RWPE2 (cell line): Measurements from ENCODE around the gene C1orf50.
A peak's percentile ranks its signal among the peaks of the same experiment; 100 is the strongest.
"Not testable (repeated sequence)": the region's sequence is repeated elsewhere in the genome, so short reads cannot be mapped to it uniquely, and the experiment has no call there.

Experiments used
- ATAC-seq: fragments of 200-7000 bp; cut with Tn5 transposase; 3 replicates; pipeline ENCODE4 v1.9.1; 2021; ENCODE audit warnings: low read depth
- DNase-seq: peaks from one replicate; pipeline ENCODE4 v3.0.0-alpha.2; 2020; ENCODE audit warnings: low spot score
- H3K27ac ChIP-seq: fragments of 450-650 bp; 2 replicates; pipeline ENCODE4 v1.5.1; 2017; ENCODE audit warnings: mild to moderate bottlenecking; ENCODE audit not compliant: poor library complexity, severe bottlenecking
- H3K27me3 ChIP-seq: fragments of 250-450 bp; sonication (Bioruptor Pico); 2 replicates; pipeline ENCODE4 v1.5.1; 2021; ENCODE audit warnings: mild to moderate bottlenecking, moderate library complexity; ENCODE audit not compliant: insufficient read depth, poor library complexity, severe bottlenecking
- H3K36me3 ChIP-seq: fragments of 250-450 bp; sonication (Bioruptor Pico); 2 replicates; pipeline ENCODE4 v1.5.1; 2020; ENCODE audit warnings: low read depth, mild to moderate bottlenecking, moderate library complexity
- H3K4me1 ChIP-seq: fragments of 250-450 bp; sonication (Bioruptor Pico); 2 replicates; pipeline ENCODE4 v1.5.1; 2021; ENCODE audit warnings: mild to moderate bottlenecking, moderate library complexity; ENCODE audit not compliant: insufficient read depth, poor library complexity, severe bottlenecking
- H3K4me3 ChIP-seq: fragments of 250-450 bp; sonication (Bioruptor Pico); 2 replicates; pipeline ENCODE4 v1.5.1; 2021; ENCODE audit warnings: mild to moderate bottlenecking, moderate library complexity; ENCODE audit not compliant: severe bottlenecking
- H3K9me3 ChIP-seq: fragments of 250-450 bp; sonication (Bioruptor Pico); 2 replicates; pipeline ENCODE4 v1.5.1; 2021; ENCODE audit warnings: mild to moderate bottlenecking, moderate library complexity; ENCODE audit not compliant: severe bottlenecking
- CTCF ChIP-seq: fragments of 450-650 bp; IDR thresholded peaks from one replicate; pipeline ENCODE4 v1.5.1; 2017; ENCODE audit warnings: mild to moderate bottlenecking, moderate library complexity; ENCODE audit not compliant: poor library complexity, severe bottlenecking

The C1orf50 gene

GRCh38 chr1:42806171-42806570 lies 39.1 kb downstream of the C1orf50 start:
- Histone ChIP-seq H3K36me3 (no peaks in the 10 kb centered on the region), H3K4me3 (no peak overlapping the region), H3K9me3 (no peaks in the 10 kb centered on the region), H3K27ac (no peak overlapping the region), H3K27me3 (no peaks in the 10 kb centered on the region), H3K4me1 (no peaks in the 10 kb centered on the region)
- no peak for DNase-seq
- ATAC-seq = no peak
- TF ChIP-seq CTCF = no peak

GRCh38 chr1:42806593-42806992 lies 39.5 kb downstream of the C1orf50 start:
- ATAC-seq (no peak), DNase-seq (no peak)
- no peaks in the 10 kb centered on the region for H3K4me1 ChIP-seq
- no peak overlapping the region for H3K4me3 ChIP-seq
- no peak overlapping the region for H3K27ac ChIP-seq
- TF ChIP-seq CTCF = no peak
- H3K9me3 ChIP-seq = no peaks in the 10 kb centered on the region
- no peaks in the 10 kb centered on the region for H3K36me3 ChIP-seq
- H3K27me3 ChIP-seq = no peaks in the 10 kb centered on the region

GRCh38 chr1:42807056-42807668 lies 40.1 kb downstream of the C1orf50 start:
- Histone ChIP-seq H3K9me3 (no peaks in the 10 kb centered on the region), H3K27ac (no peak overlapping the region), H3K36me3 (no peaks in the 10 kb centered on the region), H3K4me3 (no peak overlapping the region), H3K27me3 (no peaks in the 10 kb centered on the region), H3K4me1 (no peaks in the 10 kb centered on the region)
- TF ChIP-seq CTCF = no peak
- ATAC-seq = no peak
- DNase-seq = no peak

GRCh38 chr1:42814815-42815214 lies 47.8 kb downstream of the C1orf50 start:
- H3K27me3 ChIP-seq, H3K36me3 ChIP-seq, H3K4me3 ChIP-seq, ATAC-seq, H3K27ac ChIP-seq, DNase-seq, H3K9me3 ChIP-seq: not testable (repeated sequence)
- peaks cover 11% of the 10 kb centered on the region for H3K4me1 ChIP-seq

- no peaks in the 10 kb centered on the region for H3K9me3 ChIP-seq
- no peak for DNase-seq
- peak; percentile 20 for ATAC-seq
- H3K36me3 ChIP-seq = peaks cover 4% of the 10 kb centered on the region; the same call in 1 of the 2 replicates
- H3K27ac ChIP-seq = peak overlapping the region; percentile 79
- TF ChIP-seq CTCF = no peak
- peaks cover 11% of the 10 kb centered on the region for H3K4me1 ChIP-seq
- H3K4me3 ChIP-seq = peak overlapping the region; percentile 91
- no peaks in the 10 kb centered on the region for H3K27me3 ChIP-seq
Observed at GRCh38 chr1:42815941-42816584, 49.0 kb downstream of the C1orf50 start.
